ENCODE measurements around the gene GVQW3. TPM values are rescaled to one million over a fixed set of nuclear protein-coding genes. Genes with fewer than 3 reads are reported as not detected.

The GVQW3 gene
- total and polyA plus RNA-seq, 2 of the 13 experiments (the other 11 are each of a cell fraction or from before 2014, with no cell fraction given), result 5.0 to 5.6 TPM

GRCh38 chr11:76444384-76445120 lies 63.4 kb downstream of the GVQW3 start, which contains the start of gene EMSY (continued):
- TF ChIP-seq ZNF513 (CRISPR knock-in tag; conservative IDR thresholded peaks at IDR 0.05), result no peak
- no peak for TF ChIP-seq ZSCAN20 (CRISPR knock-in tag; IDR thresholded peaks at IDR 0.05; ENCODE audit: borderline replicate concordance)
- TF ChIP-seq PRDM15 (CRISPR knock-in tag; IDR thresholded peaks at IDR 0.05), result peak; percentile 49; the same call in 1 of the 2 replicates
- TF ChIP-seq ZBTB33 (CRISPR knock-in tag; IDR thresholded peaks at IDR 0.05), result no peak; the same call in 1 of the 2 replicates
- TF ChIP-seq RXRA (CRISPR knock-in tag; IDR thresholded peaks at IDR 0.05), result peak; percentile 45
- 0 out of 2 replicates have a peak, but pooled peaks have one; percentile 34 for TF ChIP-seq ARNTL (CRISPR knock-in tag; IDR thresholded peaks at IDR 0.05)
- no peak for TF ChIP-seq ZNF672 (CRISPR knock-in tag; IDR thresholded peaks at IDR 0.05)
- TF ChIP-seq SAFB2 (CRISPR knock-in tag; IDR thresholded peaks at IDR 0.05; ENCODE audit: borderline replicate concordance, low read depth), result peak; percentile 39; the same call in 1 of the 2 replicates
- TF ChIP-seq RFXANK (CRISPR knock-in tag; IDR thresholded peaks at IDR 0.05), result no peak
- TF ChIP-seq FOXP4 (CRISPR knock-in tag; IDR thresholded peaks at IDR 0.05), result no peak
- TF ChIP-seq ZNF225 (CRISPR knock-in tag; IDR thresholded peaks at IDR 0.05), result no peak; the same call in 1 of the 2 replicates
- TF ChIP-seq FOXO1 (CRISPR knock-in tag; IDR thresholded peaks at IDR 0.05), result no peak; the same call in 1 of the 2 replicates
- TF ChIP-seq MAF1 (CRISPR knock-in tag; IDR thresholded peaks at IDR 0.05; ENCODE audit: borderline replicate concordance), result no peak
- no peak for TF ChIP-seq THAP8 (CRISPR knock-in tag; IDR thresholded peaks at IDR 0.05; ENCODE audit: borderline replicate concordance)
- TF ChIP-seq ZNF281 (CRISPR knock-in tag; IDR thresholded peaks at IDR 0.05; ENCODE audit: borderline replicate concordance), result no peak
